Activated T-cell treated with anti-CD3 and anti-CD28 coated beads, Interleukin-2, amount 50 U/mL, for 72 hours (primary cell): Measurements from ENCODE around the gene CELF6. TPM values are rescaled to one million over a fixed set of nuclear protein-coding genes. Genes with fewer than 3 reads are reported as not detected.
"Not testable (repeated sequence)": the region's sequence is repeated elsewhere in the genome, so short reads cannot be mapped to it uniquely, and the experiment has no call there.

Source experiments
- ATAC-seq, 2 donors: fragments of 150-1000 bp; cut with Tn5 transposase; replicated peaks in 1 of 2; 2 replicates each; pipeline ENCODE4 v1.10.0; 2021; ENCODE audit warnings: moderate library complexity in 2 of 2, mild to moderate bottlenecking in 1 of 2
- DNase-seq, 2 donors: peaks; one replicate each; pipeline ENCODE4 v3.0.0; 2021 to 2022; ENCODE audit warnings: mixed read lengths in 1 of 2
- H3K27ac Mint-ChIP-seq: one replicate; pipeline ENCODE4 v1.8.0; 2022; ENCODE audit warnings: mild to moderate bottlenecking, moderate library complexity, mixed read lengths
- H3K27me3 Mint-ChIP-seq: one replicate; pipeline ENCODE4 v1.8.0; 2022; ENCODE audit warnings: low read depth, mixed read lengths
- H3K36me3 Mint-ChIP-seq, 2 donors: one replicate each; pipeline ENCODE4 v1.8.0; 2022; ENCODE audit warnings: mixed read lengths in 2 of 2, mild to moderate bottlenecking in 1 of 2; ENCODE audit not compliant: insufficient read depth in 2 of 2
- H3K4me1 Mint-ChIP-seq: one replicate; pipeline ENCODE4 v1.8.0; 2022; ENCODE audit warnings: low read depth, mixed read lengths
- H3K4me3 Mint-ChIP-seq, 2 donors: one replicate each; pipeline ENCODE4 v1.8.0; 2022; ENCODE audit warnings: mild to moderate bottlenecking in 2 of 2, mixed read lengths in 2 of 2, moderate library complexity in 2 of 2
- H3K9me3 Mint-ChIP-seq, 2 donors: one replicate each; pipeline ENCODE4 v1.8.0; 2022; ENCODE audit warnings: mixed read lengths in 2 of 2
- total RNA-seq, 2 donors: library from RNA; stranded (reverse); gene quantifications; one replicate each; pipeline ENCODE4 v1.2.3, GENCODE V29; 2022

The CELF6 gene
- total RNA-seq, 2 donors from 2014 or later: 0.58 to 0.65 TPM

DNA sequence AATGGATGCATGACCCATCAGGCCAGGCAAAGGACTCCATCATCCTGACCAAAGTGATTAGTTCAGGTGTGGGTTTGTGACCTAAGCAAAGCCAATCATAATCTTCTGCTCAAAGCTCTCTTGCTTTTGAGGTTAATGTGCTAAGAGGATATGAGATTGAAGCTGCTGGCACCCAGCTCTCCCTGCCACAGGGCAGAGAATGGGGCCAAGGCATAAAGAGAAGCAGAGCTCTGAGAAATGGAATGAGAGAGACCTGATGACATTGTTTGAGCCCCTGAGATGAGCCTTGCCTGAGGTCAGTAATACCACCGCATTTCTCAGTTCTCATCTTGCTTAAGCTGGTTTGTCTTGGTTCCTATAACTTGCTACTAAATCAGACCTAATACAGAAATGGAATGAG is 41.2 kb downstream of the CELF6 start:
- no peak overlapping the region for H3K4me3 Mint-ChIP-seq
- H3K27ac Mint-ChIP-seq: no peak overlapping the region
- no peaks in the 10 kb centered on the region for H3K36me3 Mint-ChIP-seq
- H3K9me3 Mint-ChIP-seq: no peaks in the 10 kb centered on the region
- H3K27me3 Mint-ChIP-seq: no peaks in the 10 kb centered on the region
- peaks cover 5% of the 10 kb centered on the region for H3K4me1 Mint-ChIP-seq
- ATAC-seq (peak in 1 of 2 donors; percentile 30), DNase-seq (no peak)

GRCh38 chr15:72276326-72276700 is 43.6 kb downstream of the CELF6 start:
- no peak for ATAC-seq
- Mint-ChIP-seq H3K27me3 (no peaks in the 10 kb centered on the region), H3K36me3 (no peaks in the 10 kb centered on the region), H3K4me3 (no peak overlapping the region), H3K27ac (no peak overlapping the region), H3K9me3 (no peaks in the 10 kb centered on the region), H3K4me1 (peaks cover 20% of the 10 kb centered on the region)
- no peak for DNase-seq

GRCh38 chr15:72275635-72276325 is 44.2 kb downstream of the CELF6 start:
- H3K27ac Mint-ChIP-seq, H3K4me3 Mint-ChIP-seq, H3K27me3 Mint-ChIP-seq, DNase-seq, H3K9me3 Mint-ChIP-seq, H3K36me3 Mint-ChIP-seq, ATAC-seq: not testable (repeated sequence)
- H3K4me1 Mint-ChIP-seq: peaks cover 26% of the 10 kb centered on the region

GRCh38 chr15:72272997-72273352 is 47.0 kb downstream of the CELF6 start:
- ATAC-seq (peak; percentile 3 to 10), DNase-seq (no peak)
- no peaks in the 10 kb centered on the region for H3K9me3 Mint-ChIP-seq
- H3K36me3 Mint-ChIP-seq: peaks cover 4 to 9% of the 10 kb centered on the region in 2 donors
- H3K27me3 Mint-ChIP-seq: no peaks in the 10 kb centered on the region
- H3K4me1 Mint-ChIP-seq: peaks cover 34% of the 10 kb centered on the region
- peak overlapping the region; percentile 89 to 91 for H3K4me3 Mint-ChIP-seq
- peak overlapping the region; percentile 84 for H3K27ac Mint-ChIP-seq

DNA sequence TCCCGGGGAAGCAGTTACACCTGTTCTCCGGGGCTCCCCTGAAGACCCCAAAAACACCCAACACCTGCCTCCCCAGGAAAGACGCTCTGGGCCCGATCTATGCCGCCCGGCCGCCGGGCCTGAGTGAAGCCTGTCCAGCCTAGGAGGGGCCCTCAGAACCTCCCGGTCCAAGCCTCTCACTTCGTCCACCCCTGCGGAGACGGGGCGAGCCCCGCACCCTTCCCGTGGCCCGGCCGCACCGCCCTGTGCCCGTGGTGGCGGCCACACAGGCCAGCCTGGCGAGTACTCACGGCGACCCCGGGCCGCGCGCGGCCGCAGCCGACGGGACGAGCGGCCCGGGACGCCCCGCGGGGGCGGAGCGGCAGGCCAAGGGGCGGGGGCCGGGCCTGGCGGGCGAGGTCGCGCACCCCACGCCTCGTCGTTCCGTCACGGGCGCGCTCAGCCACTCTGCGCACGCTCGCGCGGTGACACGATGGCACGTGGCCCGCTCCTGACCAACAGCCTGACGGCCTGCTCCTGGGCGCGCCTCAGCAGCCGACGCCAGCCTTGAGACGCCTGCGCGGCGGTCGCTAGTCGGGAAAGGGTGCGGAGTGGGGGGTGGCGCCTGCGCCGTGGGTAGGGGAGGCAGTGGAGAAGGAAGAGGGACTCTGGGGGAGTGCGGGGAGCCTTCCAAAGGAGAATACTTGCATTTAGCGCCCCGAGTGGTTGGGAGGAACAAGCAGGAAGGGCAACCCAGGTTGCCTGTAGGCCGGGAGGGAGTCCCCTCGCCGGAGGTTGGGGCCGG is 47.6 kb downstream of the CELF6 start, which contains the start of gene PARP6:
Gene PARP6, minus strand, starts transcription at position 342 of the 784 bp plus-strand sequence. CDS start 5,077 bp downstream, outside the sequence.
- DNase-seq: peak; percentile 98 to 99
- Mint-ChIP-seq H3K36me3 (peaks cover 4 to 9% of the 10 kb centered on the region in 2 donors), H3K4me1 (peaks cover 34% of the 10 kb centered on the region), H3K27me3 (no peaks in the 10 kb centered on the region), H3K4me3 (peak within 1 kb of the TSS; percentile 89 to 91), H3K9me3 (no peaks in the 10 kb centered on the region), H3K27ac (peak within 1 kb of the TSS; percentile 92)
- peak; percentile 97 to 98 for ATAC-seq

DNA sequence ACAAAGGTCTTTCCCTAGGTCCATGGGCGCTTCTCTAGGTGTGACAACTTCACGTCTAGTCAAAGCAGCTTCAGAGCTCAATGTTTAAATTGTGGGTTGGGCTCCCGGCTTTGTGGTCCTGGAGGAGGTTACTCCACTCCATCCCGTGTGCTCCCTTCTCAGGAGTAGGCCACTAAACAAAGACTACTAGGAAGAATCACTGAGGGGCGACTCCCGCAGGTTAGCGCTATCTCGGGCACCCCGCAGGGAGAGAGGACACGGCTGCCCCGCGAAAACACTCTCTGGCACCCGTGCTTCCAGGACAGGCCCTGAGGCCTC is 48.1 kb downstream of the CELF6 start:
- peaks cover 4 to 14% of the 10 kb centered on the region in 2 donors for H3K36me3 Mint-ChIP-seq
- no peaks in the 10 kb centered on the region for H3K27me3 Mint-ChIP-seq
- peak overlapping the region; percentile 92 for H3K27ac Mint-ChIP-seq
- peak; percentile 0 for ATAC-seq
- no peaks in the 10 kb centered on the region for H3K9me3 Mint-ChIP-seq
- H3K4me3 Mint-ChIP-seq: peak overlapping the region; percentile 89 to 91
- no peak for DNase-seq
- peaks cover 34% of the 10 kb centered on the region for H3K4me1 Mint-ChIP-seq

DNA sequence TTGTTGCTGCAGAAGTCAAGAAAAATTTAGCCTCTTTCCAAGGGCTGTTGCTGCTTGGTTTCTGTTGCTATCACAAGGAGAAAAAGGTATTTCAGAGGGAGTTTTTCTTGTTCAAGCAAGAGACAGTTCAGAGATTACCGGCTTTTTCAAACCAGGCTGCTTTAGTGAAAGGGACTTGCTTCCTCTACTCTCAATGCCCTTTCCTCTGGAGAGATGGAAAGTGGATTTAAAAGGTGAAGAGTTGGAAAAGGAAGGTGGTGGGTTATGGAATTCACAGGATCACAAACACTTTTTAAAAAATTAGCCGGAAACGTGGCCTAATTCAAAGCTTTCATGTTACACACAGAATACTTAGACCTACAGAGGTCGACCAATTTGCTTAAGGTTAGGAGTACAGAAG is 48.7 kb downstream of the CELF6 start:
- ATAC-seq (no peak), DNase-seq (no peak)
- Mint-ChIP-seq H3K27me3 (no peaks in the 10 kb centered on the region), H3K4me1 (peaks cover 34% of the 10 kb centered on the region), H3K36me3 (peaks cover 4 to 16% of the 10 kb centered on the region in 2 donors), H3K27ac (peak overlapping the region; percentile 92), H3K9me3 (no peaks in the 10 kb centered on the region), H3K4me3 (peak overlapping the region; percentile 89 to 91)

DNA sequence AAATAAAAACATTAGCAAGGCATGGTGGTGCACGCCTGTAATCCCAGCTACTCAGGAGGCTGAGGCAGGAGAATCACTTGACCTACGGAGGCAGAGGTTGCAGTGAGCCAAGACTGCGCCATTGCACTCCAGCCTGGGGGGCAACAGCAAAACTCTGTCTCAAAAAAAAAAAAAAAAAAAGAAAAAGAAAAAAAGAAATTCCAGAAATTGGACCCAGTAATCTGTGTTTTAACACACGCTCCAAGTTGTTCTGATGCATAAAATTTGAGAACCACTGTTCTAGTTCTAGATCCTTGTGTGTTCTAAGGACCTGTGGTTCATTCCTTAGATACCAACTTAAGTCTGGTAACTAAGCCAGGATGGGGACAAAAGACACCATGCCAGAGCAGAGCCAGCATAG is 50.2 kb downstream of the CELF6 start:
- DNase-seq (no peak), ATAC-seq (no peak)
- no peaks in the 10 kb centered on the region for H3K27me3 Mint-ChIP-seq
- peaks cover 44% of the 10 kb centered on the region for H3K4me1 Mint-ChIP-seq
- no peak overlapping the region for H3K4me3 Mint-ChIP-seq
- no peaks in the 10 kb centered on the region for H3K9me3 Mint-ChIP-seq
- peaks cover 6 to 22% of the 10 kb centered on the region in 2 donors for H3K36me3 Mint-ChIP-seq
- H3K27ac Mint-ChIP-seq: no peak overlapping the region

- ATAC-seq (no peak), DNase-seq (no peak)
- no peak overlapping the region for H3K27ac Mint-ChIP-seq
- H3K4me1 Mint-ChIP-seq: peaks cover 25% of the 10 kb centered on the region
- H3K36me3 Mint-ChIP-seq: peaks cover 20 to 53% of the 10 kb centered on the region in 2 donors
- H3K27me3 Mint-ChIP-seq: no peaks in the 10 kb centered on the region
- no peaks in the 10 kb centered on the region for H3K9me3 Mint-ChIP-seq
- no peak overlapping the region for H3K4me3 Mint-ChIP-seq
These were observed 54.9 kb downstream of the CELF6 start for GRCh38 chr15:72265031-72265430.

- Mint-ChIP-seq H3K27me3 (no peaks in the 10 kb centered on the region), H3K4me1 (peaks cover 10% of the 10 kb centered on the region), H3K4me3 (no peak overlapping the region), H3K36me3 (peaks cover 2 to 34% of the 10 kb centered on the region in 2 donors), H3K9me3 (no peaks in the 10 kb centered on the region), H3K27ac (no peak overlapping the region)
- DNase-seq: no peak
- ATAC-seq: no peak
These were observed 67.2 kb downstream of the CELF6 start for GRCh38 chr15:72252663-72253299.

DNA sequence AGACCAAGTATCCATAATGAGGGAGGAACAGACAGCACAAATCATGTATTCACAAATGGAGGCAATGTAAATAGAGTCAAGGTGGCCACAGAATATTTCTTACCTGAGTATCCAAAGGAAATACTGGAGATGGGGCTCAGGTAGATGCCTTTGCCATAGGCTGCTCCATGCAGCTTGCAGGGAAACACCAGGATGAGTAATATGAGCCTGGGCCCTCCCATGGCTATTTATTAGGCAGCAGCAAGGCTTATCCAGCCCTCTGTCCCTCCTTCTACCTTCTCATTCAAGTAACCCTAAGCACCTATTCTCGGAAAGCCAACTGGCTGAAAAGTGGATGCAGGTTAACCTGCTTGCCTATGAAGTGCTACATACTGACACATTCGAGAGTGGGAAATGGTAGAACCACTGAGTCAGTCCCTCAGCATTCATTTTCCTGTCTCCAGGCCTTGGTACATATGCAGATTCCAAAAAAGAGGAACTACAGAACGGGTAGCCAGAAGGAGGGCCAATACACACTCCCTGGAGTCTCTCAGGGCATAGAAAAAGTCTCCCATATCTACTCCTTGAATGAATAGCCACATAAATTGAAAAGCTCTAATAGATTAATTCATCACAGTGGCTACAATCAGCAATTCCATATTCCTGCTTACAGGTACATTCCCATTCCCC is 70.7 kb downstream of the CELF6 start:
- no peak overlapping the region for H3K4me3 Mint-ChIP-seq
- no peaks in the 10 kb centered on the region for H3K27me3 Mint-ChIP-seq
- peaks cover 2 to 30% of the 10 kb centered on the region in 2 donors for H3K36me3 Mint-ChIP-seq
- no peak overlapping the region for H3K27ac Mint-ChIP-seq
- DNase-seq: no peak
- no peaks in the 10 kb centered on the region for H3K9me3 Mint-ChIP-seq
- peaks cover 10% of the 10 kb centered on the region for H3K4me1 Mint-ChIP-seq
- no peak for ATAC-seq

DNA sequence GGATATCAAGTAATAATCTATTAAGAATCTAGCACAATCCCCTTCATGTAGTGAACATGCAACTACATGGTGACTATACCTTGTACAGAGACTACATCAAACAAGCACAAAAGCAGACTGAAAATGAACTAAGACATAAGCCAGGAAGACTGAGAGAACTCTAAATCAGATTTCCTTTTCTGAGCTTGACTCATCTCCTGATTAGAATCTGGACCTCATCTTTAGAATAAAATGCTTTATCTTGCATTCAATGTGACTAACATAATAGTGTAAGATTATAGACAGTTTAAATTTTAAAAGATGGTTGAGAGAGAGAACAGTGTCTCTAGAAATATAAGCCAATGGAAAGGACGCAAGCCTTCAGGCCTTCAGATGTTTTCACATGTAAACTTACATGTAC is 71.4 kb downstream of the CELF6 start:
- no peak for ATAC-seq

More for the DNA sequence above, 71.4 kb downstream of the CELF6 start:
- peak overlapping the region; percentile 84 for H3K27ac Mint-ChIP-seq
- DNase-seq: no peak
- H3K4me1 Mint-ChIP-seq: peaks cover 10% of the 10 kb centered on the region
- no peaks in the 10 kb centered on the region for H3K27me3 Mint-ChIP-seq
- H3K9me3 Mint-ChIP-seq: no peaks in the 10 kb centered on the region
- H3K36me3 Mint-ChIP-seq: peaks cover 2 to 30% of the 10 kb centered on the region in 2 donors
- no peak overlapping the region for H3K4me3 Mint-ChIP-seq
